ENCODE data around the gene CD22. TPM values are rescaled to one million over a fixed set of nuclear protein-coding genes. Genes with fewer than 3 reads are reported as not detected.

CD22 gene
- total and polyA plus RNA-seq, 2 of the 4 experiments (the other 2 are of a cell fraction) = 0.18 to 0.22 TPM

GRCh38 chr19:35313587-35313986, 15.4 kb upstream of the CD22 start:
- WGBS, 2 experiments (ENCODE audit: extremely low coverage in 2 of 2, insufficient read length in 1 of 2) = 40% methylated on average over 1 of the region's 7 CpGs; no CpG with 5 or more reads in 1 of the 2 experiments
- in situ Hi-C loops (cut with MboI; ENCODE audit: low sequenced_read_pairs) = no loop called here
- no peak overlapping the region for H2BK5ac ChIP-seq (ENCODE audit: low read depth, low read length, poor library complexity, severe bottlenecking)
- no peaks in the 10 kb centered on the region for H3K9me1 ChIP-seq (ENCODE audit: insufficient read depth, low read length)
- no peaks in the 10 kb centered on the region; the same call in 1 of the 2 replicates for H3K27me3 ChIP-seq (ENCODE audit: control insufficient read depth, insufficient read depth, low read length)
- no peaks in the 10 kb centered on the region for H3K9me3 ChIP-seq (ENCODE audit: control insufficient read depth, insufficient read depth, low read length)
- H3K14ac ChIP-seq (replicated peaks; ENCODE audit: low read depth, low read length) = no peak overlapping the region
- no peak overlapping the region for H2BK120ac ChIP-seq (ENCODE audit: low read depth, low read length)
- no peak overlapping the region for H4K91ac ChIP-seq (ENCODE audit: insufficient read depth, low read depth, low read length)
- H3K4ac ChIP-seq (ENCODE audit: low read depth, low read length) = no peak overlapping the region
- H3K4me1 ChIP-seq (ENCODE audit: control insufficient read depth, insufficient read depth, low read length) = peaks cover under 1% of the 10 kb centered on the region
- H3K23ac ChIP-seq (ENCODE audit: low read depth, low read length) = no peak overlapping the region
- no peak overlapping the region for H3K56ac ChIP-seq (ENCODE audit: extremely low read depth, insufficient read depth, low read length)
- H4K20me1 ChIP-seq (ENCODE audit: insufficient read depth, low read length) = no peaks in the 10 kb centered on the region
- intact Hi-C loops (cut with micrococcal nuclease) = no loop called here
- H2BK15ac ChIP-seq (ENCODE audit: low read depth, low read length) = no peak overlapping the region
- H3K4me3 ChIP-seq (ENCODE audit: insufficient read depth, low read depth, low read length) = no peak overlapping the region
- dilution Hi-C loops (cut with HindIII; ENCODE audit: low sequenced_read_pairs, unreplicated experiment) = no loop called here
- DNase-seq (no peak), ATAC-seq (ENCODE audit: low read depth) (no peak)
- POLR2A ChIA-PET (ENCODE audit: unreplicated experiment) = no interaction called here
- no peak overlapping the region for H4K8ac ChIP-seq (ENCODE audit: low read depth in 2 of 2, low read length in 2 of 2)
- H3K27ac ChIP-seq (ENCODE audit: insufficient read depth, low read length) = no peak overlapping the region
- no peak overlapping the region for H2BK20ac ChIP-seq (ENCODE audit: low read depth, low read length)
- no peak overlapping the region for H4K5ac ChIP-seq (ENCODE audit: low read depth, low read length)
- H3K18ac ChIP-seq (ENCODE audit: low read depth, low read length) = no peak overlapping the region
- H3K36me3 ChIP-seq (ENCODE audit: control insufficient read depth, insufficient read depth, low read length) = no peaks in the 10 kb centered on the region
- CTCF ChIA-PET = interaction anchor here (0.6 kb wide), 1 partner anchor 246 kb away, joined by 8 read pairs; no protein-coding TSS in a partner anchor
- no TSS peak for BruUV-seq (replicated peaks)
- H3K9ac ChIP-seq (ENCODE audit: low read depth, low read length) = no peak overlapping the region
- H2AFZ ChIP-seq (replicated peaks; ENCODE audit: low read length, poor library complexity) = no peak overlapping the region
- no peak overlapping the region for H3K4me2 ChIP-seq (ENCODE audit: low read depth, low read length)
- H3K79me1 ChIP-seq (ENCODE audit: low read depth in 1 of 2, low read length in 2 of 2) = no peaks in the 10 kb centered on the region
- TF ChIP-seq FOS (IDR thresholded peaks at IDR 0.05; ENCODE audit: low read depth, low read length) = no peak
- no peak for TF ChIP-seq CHD1 (IDR thresholded peaks at IDR 0.05; ENCODE audit: low read depth, low read length)
- TF ChIP-seq MAFK (IDR thresholded peaks at IDR 0.05; ENCODE audit: low read depth, low read length) = no peak
- no peak for TF ChIP-seq RFX5 (IDR thresholded peaks at IDR 0.05; ENCODE audit: low read depth, low read length)
- TF ChIP-seq RCOR1 (IDR thresholded peaks at IDR 0.05; ENCODE audit: insufficient replicate concordance, low read length) = no peak
- no peak for TF ChIP-seq CTCF (conservative IDR thresholded peaks at IDR 0.05; ENCODE audit: low read depth, low read length)
- TF ChIP-seq, protein P1, sequence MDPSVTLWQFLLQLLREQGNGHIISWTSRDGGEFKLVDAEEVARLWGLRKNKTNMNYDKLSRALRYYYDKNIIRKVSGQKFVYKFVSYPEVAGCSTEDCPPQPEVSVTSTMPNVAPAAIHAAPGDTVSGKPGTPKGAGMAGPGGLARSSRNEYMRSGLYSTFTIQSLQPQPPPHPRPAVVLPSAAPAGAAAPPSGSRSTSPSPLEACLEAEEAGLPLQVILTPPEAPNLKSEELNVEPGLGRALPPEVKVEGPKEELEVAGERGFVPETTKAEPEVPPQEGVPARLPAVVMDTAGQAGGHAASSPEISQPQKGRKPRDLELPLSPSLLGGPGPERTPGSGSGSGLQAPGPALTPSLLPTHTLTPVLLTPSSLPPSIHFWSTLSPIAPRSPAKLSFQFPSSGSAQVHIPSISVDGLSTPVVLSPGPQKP (IDR thresholded peaks at IDR 0.05; ENCODE audit: borderline replicate concordance, low read depth, low read length) = no peak
- TF ChIP-seq CEBPB (IDR thresholded peaks at IDR 0.05; ENCODE audit: low read depth, low read length) = no peak
- no peak for TF ChIP-seq POLR2A (IDR thresholded peaks at IDR 0.05; ENCODE audit: low read depth, low read length)
- TF ChIP-seq SMC3 (IDR thresholded peaks at IDR 0.05; ENCODE audit: low read depth, low read length) = no peak
- no peak for TF ChIP-seq MXI1 (IDR thresholded peaks at IDR 0.05; ENCODE audit: borderline replicate concordance, low read depth, low read length)
- no peak for TF ChIP-seq BHLHE40 (IDR thresholded peaks at IDR 0.05; ENCODE audit: low read depth, low read length)
- TF ChIP-seq NFE2L2 (IDR thresholded peaks at IDR 0.05; ENCODE audit: low read depth, low read length) = no peak
- no peak for TF ChIP-seq RAD21 (IDR thresholded peaks at IDR 0.05; ENCODE audit: low read length)
- no peak for TF ChIP-seq MAZ (IDR thresholded peaks at IDR 0.05; ENCODE audit: borderline replicate concordance, low read depth, low read length)
- no peak for TF ChIP-seq USF2 (IDR thresholded peaks at IDR 0.05; ENCODE audit: low read depth, low read length)
- H2AK9ac ChIP-seq (replicated peaks; ENCODE audit: low read depth, low read length, poor library complexity) = no peak overlapping the region
- no peak overlapping the region for H2AK5ac ChIP-seq (ENCODE audit: low read depth, low read length)

Data from IMR-90 (cell line).